ENCODE measurements around the gene DNAH6. TPM values are rescaled to one million over a fixed set of nuclear protein-coding genes. Genes with fewer than 3 reads are reported as not detected.
"Not testable (repeated sequence)": the region's sequence is repeated elsewhere in the genome, so short reads cannot be mapped to it uniquely, and the experiment has no call there.

DNAH6 gene
- total RNA-seq, 1 experiment from 2014 or later: 0.10 TPM

DNA sequence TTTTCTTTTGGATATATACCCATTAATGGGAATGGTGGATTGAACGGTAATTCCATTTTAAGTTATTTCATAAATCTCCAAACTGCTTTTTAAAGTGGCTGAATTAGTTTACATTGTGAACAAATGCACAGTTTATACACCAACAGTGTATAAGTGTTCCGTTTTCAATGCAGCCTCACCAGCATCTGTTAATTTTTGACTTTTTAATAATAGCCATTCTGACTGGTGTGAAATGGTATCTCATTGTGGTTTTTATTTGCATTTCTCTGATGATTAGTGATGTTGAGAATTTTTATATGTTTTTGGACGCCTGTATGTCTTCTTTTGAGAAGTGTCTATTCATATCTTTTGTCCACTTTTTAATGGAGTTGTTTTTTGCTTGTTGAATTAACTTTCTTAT, 257.3 kb downstream of the DNAH6 start:
- DNase-seq (ENCODE audit: low read depth); in situ Hi-C loops (cut with HindIII; ENCODE audit: low pct_unique_long_range_greater_than_20kb, low sequenced_read_pairs): not testable (repeated sequence)

DNA sequence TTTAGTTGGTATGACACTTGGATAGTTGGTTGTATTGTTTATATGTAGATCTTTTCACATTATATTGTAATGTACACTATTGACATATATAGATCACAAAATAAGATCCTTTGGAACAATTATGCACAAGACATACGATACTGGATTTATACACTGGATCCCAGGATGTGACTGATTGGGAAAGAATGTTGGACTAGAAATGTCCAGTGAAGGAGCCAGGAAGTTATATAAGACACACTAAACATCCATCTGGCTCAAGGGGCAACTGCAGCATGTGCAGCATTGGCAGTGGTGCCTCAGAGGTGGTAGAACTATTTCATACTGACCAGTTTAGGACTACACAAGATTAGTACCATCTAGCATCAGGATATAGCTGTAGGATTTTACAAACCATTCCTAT, 259.7 kb downstream of the DNAH6 start:
- DNase-seq (ENCODE audit: low read depth): no peak
- in situ Hi-C loops (cut with HindIII; ENCODE audit: low pct_unique_long_range_greater_than_20kb, low sequenced_read_pairs): no loop called here

DNA sequence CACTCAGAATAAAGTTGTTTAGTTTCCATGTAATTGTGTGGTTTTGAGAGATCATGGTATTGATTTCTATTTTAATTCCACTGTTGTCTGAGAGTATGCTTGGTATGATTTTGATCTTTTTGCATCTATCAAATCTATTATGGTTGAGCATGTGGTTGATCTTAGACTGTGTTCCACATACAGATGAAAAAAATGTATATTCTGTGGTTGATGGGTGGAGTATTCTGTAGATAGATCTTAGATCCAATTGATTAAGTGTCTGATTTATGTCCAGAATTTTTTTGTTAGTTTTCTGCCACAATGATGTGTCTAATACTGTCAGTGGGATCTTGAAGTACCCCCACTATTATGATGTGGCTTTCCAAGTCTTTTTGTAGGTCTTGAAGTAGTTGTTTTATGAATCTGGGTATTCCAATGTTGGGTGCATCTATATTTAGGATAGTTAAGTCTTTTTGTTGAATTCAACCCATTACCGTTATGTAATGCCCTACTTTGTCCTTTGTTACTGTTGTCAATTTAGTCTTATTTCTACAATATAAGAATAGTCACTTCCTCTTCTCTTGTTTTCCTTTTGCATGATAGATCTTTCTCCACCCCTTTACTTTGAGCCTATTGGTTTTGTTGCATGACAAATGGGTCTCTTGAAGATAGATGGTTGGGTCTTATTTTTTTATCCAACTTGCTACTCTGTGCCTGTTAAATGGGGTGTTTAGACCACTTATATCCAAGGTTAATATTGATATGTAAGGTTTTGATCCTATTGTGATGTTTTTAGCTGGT, 262.8 kb downstream of the DNAH6 start:
- in situ Hi-C loops (cut with HindIII; ENCODE audit: low pct_unique_long_range_greater_than_20kb, low sequenced_read_pairs): no loop called here
- no peak for DNase-seq (ENCODE audit: low read depth)

DNA sequence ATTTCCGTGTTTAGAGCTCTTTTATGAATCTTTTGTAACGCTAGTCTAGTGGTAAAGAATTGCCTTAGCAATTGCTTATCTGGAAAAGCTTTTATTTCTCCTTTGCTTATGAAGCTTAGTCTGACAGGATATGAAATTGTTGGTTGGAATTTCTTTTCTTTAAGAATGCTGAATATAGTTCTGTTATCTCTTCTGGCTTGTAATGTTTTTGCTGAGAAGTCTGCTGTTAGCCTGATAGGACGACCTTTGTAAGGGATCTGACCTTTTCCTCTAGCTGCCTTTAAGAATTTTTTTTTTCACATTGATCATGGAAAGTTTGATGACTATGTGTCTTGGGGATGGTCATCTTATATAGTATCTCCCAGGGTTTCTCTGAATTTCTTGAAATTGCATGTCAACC, 263.5 kb downstream of the DNAH6 start:
- in situ Hi-C loops (cut with HindIII; ENCODE audit: low pct_unique_long_range_greater_than_20kb, low sequenced_read_pairs): no loop called here
- DNase-seq (ENCODE audit: low read depth): no peak

DNA sequence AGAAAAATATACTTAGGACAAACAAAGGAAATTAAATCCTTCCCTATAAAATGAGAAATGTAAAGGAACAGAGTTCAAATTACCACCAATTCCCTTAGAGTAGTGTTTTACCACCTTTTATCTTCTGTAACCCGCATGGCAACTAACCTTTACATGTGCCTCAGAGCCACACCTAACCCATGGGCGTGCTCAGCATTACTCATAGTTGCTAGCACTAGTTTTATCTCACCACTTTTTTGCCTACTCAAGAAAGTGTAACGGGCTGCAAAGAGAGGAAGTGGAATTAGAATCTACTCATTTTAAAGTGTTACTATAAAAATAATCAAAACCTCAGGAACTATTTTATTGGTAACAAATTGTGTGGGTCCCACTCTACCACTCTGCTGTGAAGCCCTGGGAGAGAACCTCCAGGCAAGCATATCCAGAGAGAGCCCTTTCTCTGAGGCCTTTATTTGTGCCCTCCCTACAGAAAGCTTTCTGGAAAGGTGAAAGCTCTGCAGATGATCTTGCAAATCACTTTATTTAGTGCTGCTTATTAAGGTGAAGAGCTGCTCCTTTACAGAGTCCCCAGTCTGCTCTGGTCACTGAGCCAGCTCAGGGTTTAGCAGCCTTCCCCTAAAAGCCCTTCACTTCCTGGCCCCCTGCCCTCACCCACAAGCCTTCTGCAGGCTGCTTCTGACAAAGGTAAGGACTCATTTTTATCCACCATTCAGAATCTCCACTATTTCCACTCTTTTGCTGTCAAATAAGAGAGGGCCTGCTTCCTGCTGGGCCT, 265.8 kb downstream of the DNAH6 start:
- in situ Hi-C loops (cut with HindIII; ENCODE audit: low pct_unique_long_range_greater_than_20kb, low sequenced_read_pairs): no loop called here
- DNase-seq (ENCODE audit: low read depth): peak; percentile 18

DNA sequence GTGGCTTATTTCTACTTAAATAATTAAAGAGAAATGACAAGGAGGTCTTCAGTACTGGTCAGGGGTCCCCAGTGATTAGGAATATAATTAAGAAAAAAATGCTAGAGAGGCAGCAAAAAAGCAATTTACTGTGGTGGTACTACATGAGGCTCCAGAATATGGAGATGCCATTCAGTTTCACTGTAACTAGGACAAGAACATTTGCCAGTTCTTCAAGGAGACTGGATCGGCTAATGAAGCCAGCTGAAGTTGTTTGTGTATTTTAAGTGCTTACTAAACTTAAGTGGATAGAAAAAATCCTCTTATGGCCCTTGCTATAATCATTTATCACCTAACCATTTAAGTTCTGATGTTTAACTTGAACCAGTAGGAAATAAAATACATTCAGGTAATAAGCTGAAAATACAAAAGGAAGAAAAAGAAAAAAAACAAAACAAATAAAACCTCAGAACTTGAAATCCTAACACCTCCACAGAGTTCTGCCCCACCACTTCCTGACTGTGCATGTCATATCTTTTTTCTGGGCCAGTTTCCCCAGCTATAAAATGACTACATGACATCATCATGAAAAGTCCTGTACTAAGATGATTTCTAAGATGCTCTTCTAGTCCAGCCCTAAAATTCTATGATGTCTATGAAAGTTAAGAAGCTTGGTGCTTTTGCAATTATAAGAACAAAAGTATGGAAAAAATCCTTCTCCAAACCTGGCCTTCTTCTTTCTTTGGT, 266.6 kb downstream of the DNAH6 start:
- in situ Hi-C loops (cut with HindIII; ENCODE audit: low pct_unique_long_range_greater_than_20kb, low sequenced_read_pairs): no loop called here
- no peak for DNase-seq (ENCODE audit: low read depth)

DNA sequence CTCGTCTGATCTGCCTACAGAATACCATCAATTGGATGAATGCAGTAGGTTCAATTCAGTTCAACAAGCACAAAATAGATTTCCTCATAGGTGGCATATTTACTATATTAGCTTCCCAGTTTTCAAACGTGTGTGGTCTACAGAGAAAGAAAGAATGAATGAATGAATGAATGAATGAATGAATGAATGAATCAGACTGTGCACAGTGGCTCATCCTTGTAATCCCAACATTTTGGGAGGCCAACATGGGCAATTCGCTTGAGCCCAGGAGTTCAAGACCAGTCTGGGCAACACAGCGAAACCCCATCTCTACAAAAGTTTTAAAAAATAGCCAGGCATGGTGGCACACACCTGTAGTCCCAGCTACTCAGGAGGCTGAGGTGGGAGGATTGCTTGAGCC, 269.7 kb downstream of the DNAH6 start:
- DNase-seq (ENCODE audit: low read depth): no peak
- in situ Hi-C loops (cut with HindIII; ENCODE audit: low pct_unique_long_range_greater_than_20kb, low sequenced_read_pairs): no loop called here

DNA sequence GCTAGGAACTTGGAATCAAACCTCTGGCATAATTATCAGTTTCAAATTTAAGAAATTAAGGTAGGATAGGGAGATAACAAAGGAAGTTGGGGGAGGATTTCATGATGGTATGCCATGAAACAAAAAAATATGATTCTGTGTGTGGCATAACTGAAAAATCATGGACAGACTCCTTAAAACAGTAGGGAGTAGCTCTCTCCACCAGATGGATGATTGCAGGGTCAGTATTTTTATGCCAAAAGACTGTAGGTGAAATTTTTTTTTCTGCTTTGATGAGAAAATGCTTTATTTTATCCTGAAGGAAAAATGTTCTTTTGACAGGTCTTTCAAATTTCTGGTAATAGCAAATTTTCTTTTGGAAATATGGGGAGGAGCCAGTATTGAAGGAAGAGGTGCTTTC, 270.3 kb downstream of the DNAH6 start:
- in situ Hi-C loops (cut with HindIII; ENCODE audit: low pct_unique_long_range_greater_than_20kb, low sequenced_read_pairs): no loop called here
- no peak for DNase-seq (ENCODE audit: low read depth)

DNA sequence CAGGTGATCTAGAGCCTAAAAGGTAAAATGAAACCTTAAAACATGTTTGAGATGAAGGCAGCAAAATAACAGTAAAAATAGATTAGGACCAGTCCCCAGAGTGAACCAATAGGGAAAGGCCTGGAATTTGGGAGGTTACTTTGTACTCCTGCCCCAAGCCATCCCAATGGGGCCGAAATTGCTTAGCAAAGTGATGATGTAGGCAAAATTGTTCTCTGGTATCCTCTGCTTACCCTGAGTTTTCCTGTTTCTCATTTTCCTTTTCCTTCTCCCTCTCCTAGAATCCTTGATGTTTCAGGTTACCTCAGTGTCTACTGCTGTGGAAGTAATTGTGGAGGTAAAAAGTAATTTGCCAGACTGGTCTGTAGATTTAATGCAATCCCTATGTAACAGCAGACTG, 271.7 kb downstream of the DNAH6 start:
- in situ Hi-C loops (cut with HindIII; ENCODE audit: low pct_unique_long_range_greater_than_20kb, low sequenced_read_pairs): no loop called here
- no peak for DNase-seq (ENCODE audit: low read depth)

DNA sequence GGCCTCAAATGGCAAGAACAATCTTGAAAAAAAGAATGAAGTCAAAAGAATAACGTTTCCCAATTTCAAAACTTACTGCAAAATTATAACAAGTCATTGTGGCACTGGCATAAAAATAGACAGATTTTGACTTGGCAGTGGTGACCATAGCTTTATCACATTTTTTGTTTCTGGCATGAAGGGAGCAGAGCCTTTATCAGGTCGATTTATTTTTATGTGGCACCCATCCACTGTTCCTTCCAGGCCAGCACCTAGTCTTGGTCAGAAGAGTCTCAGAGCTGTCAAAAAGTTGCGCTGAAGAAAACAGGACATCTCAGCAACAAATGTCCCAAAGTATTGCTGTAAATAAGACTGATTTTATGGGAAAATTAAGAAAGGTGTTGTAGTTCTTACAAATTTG, 272.2 kb downstream of the DNAH6 start:
- no peak for DNase-seq (ENCODE audit: low read depth)
- in situ Hi-C loops (cut with HindIII; ENCODE audit: low pct_unique_long_range_greater_than_20kb, low sequenced_read_pairs): no loop called here

DNA sequence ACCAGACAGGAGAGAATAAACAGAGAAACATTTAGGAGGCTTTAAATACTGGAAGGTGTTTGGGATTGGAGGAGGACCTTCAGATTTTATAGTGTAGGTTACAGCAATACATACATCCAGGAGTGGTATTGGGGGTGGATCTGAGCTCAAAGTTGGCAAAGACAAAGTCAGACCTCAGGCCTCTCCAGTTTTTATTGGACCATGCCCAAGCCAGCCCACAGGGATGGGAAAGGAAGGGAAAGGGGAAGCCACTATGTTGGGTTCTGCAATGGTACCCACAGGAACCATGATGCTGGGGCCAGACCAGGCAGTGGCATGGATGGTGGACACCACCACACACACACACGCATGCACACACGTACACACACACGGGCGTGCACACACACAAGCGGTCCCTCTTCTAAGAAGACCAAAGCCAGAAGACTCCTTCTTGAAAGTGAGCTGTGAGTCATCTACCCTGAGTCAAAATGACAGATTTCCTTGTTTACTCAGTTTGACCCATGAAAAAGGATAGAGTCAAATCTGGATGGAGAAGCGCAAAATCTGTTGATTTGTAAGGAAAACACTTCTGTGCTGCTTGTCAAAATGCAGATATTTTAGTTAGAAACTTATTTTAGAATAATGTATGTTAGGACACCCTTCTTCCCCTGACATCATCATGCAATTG, 276.7 kb downstream of the DNAH6 start:
- in situ Hi-C loops (cut with HindIII; ENCODE audit: low pct_unique_long_range_greater_than_20kb, low sequenced_read_pairs): no loop called here
- DNase-seq (ENCODE audit: low read depth): no peak

DNA sequence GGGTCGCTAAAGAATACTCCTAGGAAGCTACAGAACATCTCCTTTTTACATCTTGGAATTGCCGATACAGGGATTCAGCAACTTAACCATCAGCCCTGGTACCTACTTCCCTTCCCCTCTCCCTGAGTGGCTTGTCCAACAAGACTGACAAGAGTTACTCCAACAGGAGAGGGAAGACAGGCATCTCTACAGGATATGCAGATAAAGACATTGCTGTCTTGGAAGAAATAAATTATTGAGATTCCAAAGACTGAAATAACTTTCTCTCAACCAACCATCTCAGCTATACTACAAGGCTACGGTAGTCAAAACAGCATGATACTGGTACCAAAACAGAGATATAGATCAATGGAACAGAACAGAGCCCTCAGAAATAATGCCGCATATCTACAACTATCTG, 277.3 kb downstream of the DNAH6 start:
- in situ Hi-C loops (cut with HindIII; ENCODE audit: low pct_unique_long_range_greater_than_20kb, low sequenced_read_pairs): no loop called here
- no peak for DNase-seq (ENCODE audit: low read depth)

DNA sequence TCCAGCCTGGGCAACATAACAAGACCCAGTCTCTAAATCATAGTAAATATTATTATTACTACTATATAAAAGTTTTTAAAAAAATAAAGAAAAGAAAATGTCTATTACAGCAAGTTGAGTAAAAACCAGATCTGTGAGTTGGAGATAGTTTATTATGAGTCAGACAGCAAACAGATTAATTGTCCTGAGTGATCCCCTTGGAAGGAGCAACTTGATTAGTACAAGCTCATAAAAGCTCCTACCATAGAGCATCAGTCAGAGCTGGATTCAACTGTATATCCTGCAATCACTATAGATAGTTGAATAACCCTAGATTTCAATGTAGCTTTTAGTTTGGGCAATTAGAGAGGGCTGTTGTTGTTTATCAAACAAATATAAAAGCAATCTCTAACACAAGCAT, 280.5 kb downstream of the DNAH6 start:
- no peak for DNase-seq (ENCODE audit: low read depth)

DNA sequence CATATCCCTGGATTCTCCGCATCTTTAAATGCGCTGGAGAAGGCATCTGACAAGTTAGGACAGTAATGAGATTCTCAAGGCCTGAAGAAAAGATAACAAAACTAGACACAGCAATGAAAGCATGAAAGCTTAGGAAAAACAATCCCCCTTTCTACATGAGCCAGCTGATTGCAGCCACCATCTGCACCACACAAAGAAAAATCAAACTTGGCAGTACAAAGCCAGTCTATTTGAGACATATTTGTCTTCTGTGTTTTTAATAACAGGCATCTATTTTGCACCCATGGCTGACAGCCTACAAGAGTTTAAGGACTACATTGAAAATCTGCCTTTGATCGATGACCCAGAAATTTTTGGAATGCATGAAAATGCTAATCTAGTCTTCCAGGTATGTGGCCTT, 281.0 kb downstream of the DNAH6 start:
- DNase-seq (ENCODE audit: low read depth): no peak
- in situ Hi-C loops (cut with HindIII; ENCODE audit: low pct_unique_long_range_greater_than_20kb, low sequenced_read_pairs): no loop called here

More for the DNA sequence above, 280.5 kb downstream of the DNAH6 start:
- in situ Hi-C loops (cut with HindIII; ENCODE audit: low pct_unique_long_range_greater_than_20kb, low sequenced_read_pairs): no loop called here

DNA sequence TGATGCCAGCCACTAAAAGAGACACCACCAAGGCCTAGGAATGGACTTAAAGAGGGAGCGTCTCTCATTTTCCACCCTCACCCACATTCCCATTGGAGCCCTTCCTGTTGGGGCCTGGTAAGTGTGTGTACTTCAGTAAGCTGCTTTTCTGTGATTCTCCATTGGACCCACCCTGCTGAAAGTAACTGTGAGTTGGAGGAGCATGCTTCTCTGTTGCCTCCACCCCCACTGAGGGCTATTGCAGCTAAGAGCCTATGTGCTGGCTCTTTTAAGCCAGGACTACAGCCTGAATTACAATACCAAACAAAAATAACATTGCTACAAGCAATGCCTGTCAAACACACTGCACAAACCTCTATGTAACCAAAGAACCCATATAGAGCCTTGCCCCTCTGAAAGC, 283.5 kb downstream of the DNAH6 start:
- in situ Hi-C loops (cut with HindIII; ENCODE audit: low pct_unique_long_range_greater_than_20kb, low sequenced_read_pairs): no loop called here
- DNase-seq (ENCODE audit: low read depth): no peak

DNA sequence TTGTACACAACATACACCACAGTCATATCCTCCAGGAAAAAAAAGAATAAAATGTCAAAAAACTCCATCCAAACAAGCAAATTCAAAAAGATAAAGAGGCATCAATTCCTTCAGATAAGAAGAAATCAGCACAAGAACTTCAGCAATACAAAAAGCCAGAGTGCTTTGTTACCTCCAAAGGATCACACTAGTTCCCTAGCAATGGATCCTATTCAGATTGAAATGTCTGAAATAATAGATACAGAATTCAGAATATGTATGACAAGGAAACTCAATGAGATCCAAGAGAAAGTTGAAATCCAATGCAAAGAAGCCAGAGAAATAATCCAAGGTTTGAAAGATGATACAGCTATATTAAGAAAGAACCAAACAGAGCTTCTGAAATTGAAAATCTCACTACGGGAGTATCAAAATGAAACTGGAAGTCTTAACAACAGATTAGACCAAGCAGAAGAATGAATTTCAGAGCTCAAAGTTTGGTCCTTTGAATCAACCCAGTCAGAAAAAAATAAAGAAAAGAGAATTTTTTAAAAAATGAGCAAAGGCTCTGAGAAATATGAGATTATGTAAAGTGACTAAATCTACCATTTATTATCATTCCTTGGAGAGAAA, 284.0 kb downstream of the DNAH6 start:
- in situ Hi-C loops (cut with HindIII; ENCODE audit: low pct_unique_long_range_greater_than_20kb, low sequenced_read_pairs): no loop called here

DNA sequence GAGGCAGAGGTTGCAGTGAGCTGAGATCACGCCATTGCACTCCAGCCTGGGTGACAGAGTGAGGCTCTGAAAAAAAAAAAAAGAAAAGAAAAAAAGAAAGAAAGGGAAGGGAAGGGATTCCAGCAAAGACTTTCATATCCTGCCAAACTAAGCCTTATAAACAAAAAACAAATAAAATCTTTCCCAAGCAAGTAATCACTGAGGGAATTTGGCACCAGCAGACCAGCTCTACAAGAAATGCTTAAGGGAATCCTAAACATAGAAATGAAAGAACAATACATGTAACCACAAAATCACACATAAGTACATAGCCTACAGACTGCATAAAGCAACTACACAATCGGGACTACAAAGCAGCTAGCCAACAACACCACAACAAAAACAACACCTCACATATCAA, 285.5 kb downstream of the DNAH6 start:
- no peak for DNase-seq (ENCODE audit: low read depth)
- in situ Hi-C loops (cut with HindIII; ENCODE audit: low pct_unique_long_range_greater_than_20kb, low sequenced_read_pairs): no loop called here

More for the DNA sequence above, 284.0 kb downstream of the DNAH6 start:
- no peak for DNase-seq (ENCODE audit: low read depth)

DNA sequence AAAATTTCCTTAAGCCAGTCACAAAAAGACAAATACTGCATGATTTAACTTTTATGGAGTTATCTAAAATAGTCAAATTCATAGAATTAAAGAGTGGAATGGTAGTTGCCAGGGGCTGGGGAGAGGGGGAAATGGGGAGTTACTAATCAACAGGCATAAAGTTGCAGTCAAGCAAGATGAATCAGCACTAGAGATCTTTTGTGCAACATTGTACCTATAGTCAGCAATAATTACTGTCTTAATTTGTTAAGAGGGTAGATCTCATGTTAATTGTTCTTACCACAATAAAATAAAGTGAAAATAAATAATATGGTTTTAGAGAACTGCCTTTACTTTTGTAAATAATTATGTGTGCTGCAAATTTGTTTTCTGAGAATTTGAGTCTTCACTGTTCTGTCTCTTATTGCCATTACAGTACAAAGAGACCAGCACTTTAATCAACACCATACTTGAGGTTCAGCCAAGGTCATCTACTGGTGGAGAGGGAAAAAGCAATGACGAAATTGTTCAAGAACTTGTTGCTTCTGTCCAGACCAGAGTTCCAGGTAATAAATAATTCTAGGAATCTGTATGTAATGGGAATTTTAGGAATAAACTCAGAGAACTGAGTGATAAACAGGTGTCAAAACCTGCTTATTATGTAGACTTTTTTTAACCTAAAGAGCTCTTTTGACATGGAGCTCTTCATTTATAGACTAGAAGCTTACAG, 289.1 kb downstream of the DNAH6 start:
- no peak for DNase-seq (ENCODE audit: low read depth)
- in situ Hi-C loops (cut with HindIII; ENCODE audit: low pct_unique_long_range_greater_than_20kb, low sequenced_read_pairs): no loop called here
